ENCODE measurements around the gene RABGAP1L.

DNA sequence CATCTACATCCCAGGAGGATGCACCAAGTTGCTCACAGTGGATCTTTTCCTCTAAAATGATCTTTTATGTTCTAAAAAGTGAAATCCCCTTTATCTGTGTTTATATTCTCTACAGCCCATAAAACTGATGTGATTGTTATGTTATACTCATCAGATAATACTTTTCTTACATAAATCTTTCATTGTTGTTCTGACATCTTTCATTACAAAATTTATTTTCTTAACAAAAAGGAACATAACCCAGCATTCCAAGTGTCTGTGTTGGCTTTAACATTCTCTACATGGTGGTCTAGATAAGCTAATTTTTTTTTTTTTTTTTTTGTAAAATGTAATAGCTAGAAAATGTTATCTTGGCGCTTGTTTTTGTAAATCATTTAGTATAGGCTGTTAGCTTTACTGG is 832.2 kb downstream of the RABGAP1L start:
- TF ChIP-seq POLR2A (IDR thresholded peaks at IDR 0.05; ENCODE audit: low read length) (no peak), GATA1 (IDR thresholded peaks at IDR 0.05; ENCODE audit: low read depth, low read length) (no peak)

All from erythroblast (primary cell).